HepG2 (cell line): ENCODE data around the gene ZNF148. TPM values are rescaled to one million over a fixed set of nuclear protein-coding genes. Genes with fewer than 3 reads are reported as not detected.

Experiments
- AKNA ChIP-seq: sonication (generic); formaldehyde crosslinking; IDR thresholded peaks from 2 replicates; pipeline ENCODE4 v1.4.0; 2020; ENCODE audit warnings: missing genetic modification reagents, borderline replicate concordance
- ARNT2 ChIP-seq: sonication (generic); formaldehyde crosslinking; IDR thresholded peaks from 2 replicates; pipeline ENCODE4 v1.8.0; 2022; ENCODE audit warnings: mild to moderate bottlenecking, low read depth, missing genetic modification reagents, moderate library complexity
- CBFB ChIP-seq: sonication (generic); formaldehyde crosslinking; IDR thresholded peaks from 2 replicates; pipeline ENCODE4 v1.4.0; 2020; ENCODE audit warnings: missing genetic modification reagents
- CCDC6 ChIP-seq: sonication (generic); formaldehyde crosslinking; IDR thresholded peaks from 2 replicates; pipeline ENCODE4 v1.8.1; 2022; ENCODE audit warnings: mild to moderate bottlenecking, missing genetic modification reagents, moderate library complexity
- CREBL2 ChIP-seq: sonication (generic); formaldehyde crosslinking; IDR thresholded peaks from 2 replicates; pipeline ENCODE4 v1.8.1; 2023; ENCODE audit warnings: missing genetic modification reagents, mild to moderate bottlenecking, borderline replicate concordance
- FLYWCH1 ChIP-seq: sonication (generic); formaldehyde crosslinking; IDR thresholded peaks from 2 replicates; pipeline ENCODE4 v1.8.1; 2023; ENCODE audit warnings: mild to moderate bottlenecking, missing genetic modification reagents
- FOXO1 ChIP-seq: sonication (generic); formaldehyde crosslinking; IDR thresholded peaks from 2 replicates; pipeline ENCODE4 v1.4.0; 2020; ENCODE audit warnings: missing genetic modification reagents
- HDAC1 ChIP-seq: sonication (generic); formaldehyde crosslinking; IDR thresholded peaks from 2 replicates; pipeline ENCODE4 v1.5.1; 2020; ENCODE audit warnings: mild to moderate bottlenecking, missing genetic modification reagents
- KDM2A ChIP-seq: sonication (generic); formaldehyde crosslinking; IDR thresholded peaks from 2 replicates; pipeline ENCODE4 v1.4.0; 2020; ENCODE audit warnings: low read depth, missing genetic modification reagents, borderline replicate concordance
- MAF1 ChIP-seq: sonication (generic); formaldehyde crosslinking; IDR thresholded peaks from 2 replicates; pipeline ENCODE4 v1.5.0; 2020; ENCODE audit warnings: missing genetic modification reagents, borderline replicate concordance
- MAX ChIP-seq: IDR thresholded peaks from 2 replicates; pipeline ENCODE4 v1.6.1; 2012; ENCODE audit warnings: inconsistent platforms
- NR2F2 ChIP-seq: IDR thresholded peaks from 2 replicates; pipeline ENCODE4 v1.6.1; 2012; ENCODE audit warnings: low read depth, inconsistent platforms, borderline replicate concordance
- PAX8 ChIP-seq: sonication (generic); formaldehyde crosslinking; IDR thresholded peaks from 2 replicates; pipeline ENCODE4 v1.8.0; 2022; ENCODE audit warnings: mild to moderate bottlenecking, missing genetic modification reagents, borderline replicate concordance
- PHF8 ChIP-seq: sonication (generic); formaldehyde crosslinking; IDR thresholded peaks from 2 replicates; pipeline ENCODE4 v1.5.0; 2020; ENCODE audit warnings: missing genetic modification reagents
- POLR2AphosphoS5 ChIP-seq: IDR thresholded peaks from 2 replicates; pipeline ENCODE4 v1.6.1; 2012; ENCODE audit warnings: low read depth, low read length
- SMAD1 ChIP-seq: sonication (generic); formaldehyde crosslinking; IDR thresholded peaks from 2 replicates; pipeline ENCODE4 v1.4.0; 2020; ENCODE audit warnings: missing genetic modification reagents, low read depth, mild to moderate bottlenecking, borderline replicate concordance
- ZFX ChIP-seq: sonication (generic); formaldehyde crosslinking; IDR thresholded peaks from 2 replicates; pipeline ENCODE4 v1.4.0; 2020; ENCODE audit warnings: mild to moderate bottlenecking, low read depth, missing genetic modification reagents, moderate library complexity
- ZNF18 ChIP-seq: sonication (generic); formaldehyde crosslinking; IDR thresholded peaks from 2 replicates; pipeline ENCODE4 v1.8.0; 2022; ENCODE audit warnings: mild to moderate bottlenecking, missing genetic modification reagents; ENCODE audit not compliant: insufficient replicate concordance
- ZNF512 ChIP-seq: sonication (generic); formaldehyde crosslinking; IDR thresholded peaks from 2 replicates; pipeline ENCODE4 v1.4.0; 2020; ENCODE audit warnings: mild to moderate bottlenecking, missing genetic modification reagents
- ZNF615 ChIP-seq: sonication (generic); formaldehyde crosslinking; IDR thresholded peaks from 2 replicates; pipeline ENCODE4 v1.5.0; 2020; ENCODE audit warnings: mild to moderate bottlenecking, missing genetic modification reagents, borderline replicate concordance
- polyA plus RNA-seq, 8 experiments: library from polyadenylated mRNA; depleted of rRNA in 3 of 8; stranded (reverse) in 7 of 8; unstranded in 1 of 8; fragments of >200 nt; fragmentation: Illumina TruSeq in 4 of 8; extraction: Trizol in 4 of 8; gene quantifications; 2 replicates each; pipeline versions ENCODE4 v1.2.1 to v1.2.3, GENCODE V29; 2011 to 2016; ENCODE audit warnings: low read depth in 4 of 8, missing spikeins in 1 of 8, mixed read lengths in 1 of 8; ENCODE audit not compliant: insufficient read depth in 1 of 8
- total RNA-seq, 5 experiments: library from RNA; depleted of rRNA; stranded (reverse); fragments of >200 nt; fragmentation: Illumina TruSeq; extraction: Trizol; gene quantifications; 2 replicates each; pipeline ENCODE4 v1.2.3, GENCODE V29; 2016; ENCODE audit warnings: low read depth in 1 of 5

ZNF148 gene
- total and polyA plus RNA-seq, 2 of the 13 experiments (the other 11 are each of a cell fraction or from before 2014, with no cell fraction given) = 10.6 to 36.1 TPM

GRCh38 chr3:125374996-125375941 is at the start of gene ZNF148 (continued):
- no peak for TF ChIP-seq ARNT2 (CRISPR knock-in tag)
- no peak for TF ChIP-seq NR2F2
- no peak for TF ChIP-seq SMAD1 (CRISPR knock-in tag)
- peak; percentile 90 for TF ChIP-seq CBFB (CRISPR knock-in tag)
- 0 out of 2 replicates have a peak, but pooled peaks have one; percentile 55 for TF ChIP-seq FLYWCH1 (CRISPR knock-in tag)
- peak; percentile 60; the same call in 1 of the 2 replicates for TF ChIP-seq PAX8
- TF ChIP-seq PHF8 (CRISPR knock-in tag) = peak; percentile 93
- TF ChIP-seq FOXO1 (CRISPR knock-in tag) = peak; percentile 38; the same call in 1 of the 2 replicates
- peak; percentile 72 for TF ChIP-seq ZNF18
- TF ChIP-seq KDM2A (CRISPR knock-in tag) = peak; percentile 90
- TF ChIP-seq MAX = peak; percentile 87
- no peak for TF ChIP-seq ZNF512 (CRISPR knock-in tag)
- TF ChIP-seq POLR2AphosphoS5 = peak; percentile 84
- 0 out of 2 replicates have a peak, but pooled peaks have one; percentile 39 for TF ChIP-seq ZNF615
- TF ChIP-seq MAF1 (CRISPR knock-in tag) = peak; percentile 46; the same call in 1 of the 2 replicates
- peak; percentile 85 for TF ChIP-seq HDAC1 (CRISPR knock-in tag)
- peak; percentile 71 for TF ChIP-seq ZFX
- no peak for TF ChIP-seq AKNA
- 0 out of 2 replicates have a peak, but pooled peaks have one; percentile 43 for TF ChIP-seq CREBL2 (CRISPR knock-in tag)
- TF ChIP-seq CCDC6 (CRISPR knock-in tag) = peak; percentile 47; the same call in 1 of the 2 replicates
